AG04449 (cell line): ENCODE results near the gene APH1B.

Experiments used
- CTCF ChIA-PET: fragments of 350-600 bp; formaldehyde crosslinking; extraction: SDS; loops from one replicate; lab custom pipeline; 2021; ENCODE audit warnings: antibody characterized with exemption; lab: Yijun Ruan, JAX
- POLR2A ChIA-PET: fragments of 400-600, 350-600 bp; formaldehyde crosslinking; extraction: SDS; loops from one replicate; lab custom pipeline; 2020; ENCODE audit warnings: antibody characterized with exemption, inconsistent platforms; lab: Yijun Ruan, JAX
- DNase-seq: peaks from one replicate; pipeline ENCODE4 v3.0.0-alpha.2; 2010; ENCODE audit warnings: low read depth, low spot score
- H3K4me3 ChIP-seq: 2 replicates; pipeline ENCODE4 v1.5.1; 2011; ENCODE audit warnings: low read depth, mild to moderate bottlenecking, control low read depth, low read length
- CTCF ChIP-seq: IDR thresholded peaks from one replicate; pipeline ENCODE4 v1.5.1; 2011; ENCODE audit warnings: mild to moderate bottlenecking, moderate library complexity, low read length, control low read depth, inconsistent platforms; ENCODE audit not compliant: insufficient read depth; ENCODE audit errors: missing control alignments

APH1B gene

DNA sequence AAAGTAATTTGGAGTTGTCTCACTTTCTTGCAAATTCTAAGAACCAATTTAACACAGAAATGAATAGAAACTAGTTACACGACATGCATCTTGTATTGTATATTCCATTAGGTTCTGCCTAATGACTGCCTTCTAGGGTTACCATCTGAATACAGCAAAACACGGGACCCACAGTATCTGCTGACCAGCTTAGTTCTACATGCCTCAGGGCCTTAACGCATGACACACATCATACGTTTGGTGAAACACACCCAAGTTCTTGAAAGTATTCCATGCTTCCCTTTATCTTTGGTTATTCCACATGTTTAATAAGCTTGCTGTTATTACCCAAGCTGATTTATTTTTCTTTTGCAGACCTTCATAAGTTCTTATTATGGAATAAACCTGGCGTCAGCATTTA lies 27.9 kb downstream of the APH1B start:
- no peak for TF ChIP-seq CTCF
- ChIA-PET CTCF (no interaction called here), POLR2A (no interaction called here)
- DNase-seq: no peak
- no peak overlapping the region for H3K4me3 ChIP-seq

- TF ChIP-seq CTCF: no peak
- ChIA-PET CTCF (interaction anchor here (0.7 to 3.1 kb wide), 5 partner anchors 8 to 15 kb away, joined by 3 to 8 read pairs (median 3); no protein-coding TSS in a partner anchor), POLR2A (no interaction called here)
- no peak for DNase-seq
- H3K4me3 ChIP-seq: no peak overlapping the region
Observed at GRCh38 chr15:63306492-63307073, 29.2 kb downstream of the APH1B start.

DNA sequence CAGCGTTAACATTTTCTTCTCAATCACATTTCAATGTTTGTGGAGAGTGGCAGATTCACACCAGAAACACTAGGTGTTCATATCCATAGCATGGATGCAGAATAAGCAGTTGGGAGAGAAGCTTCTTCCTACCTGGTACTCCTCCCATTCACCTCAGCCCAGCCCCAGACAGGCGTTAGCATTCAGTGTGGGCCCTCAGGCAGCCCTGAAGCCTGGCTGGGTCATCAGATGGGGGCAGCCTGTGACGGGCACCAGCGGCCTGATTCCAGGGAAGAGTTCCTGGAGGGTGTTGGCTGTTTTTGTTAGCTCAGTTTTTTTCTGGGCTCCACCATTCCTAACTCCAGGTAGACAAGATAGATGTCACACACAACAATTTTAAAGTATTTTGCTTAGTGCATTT lies 31.1 kb downstream of the APH1B start:
- POLR2A ChIA-PET: no interaction called here
- no peak for TF ChIP-seq CTCF
- H3K4me3 ChIP-seq: no peak overlapping the region
- CTCF ChIA-PET: interaction anchor here (1.9 to 3.1 kb wide), 3 partner anchors 14 to 21 kb away, joined by 5 to 8 read pairs (median 6); no protein-coding TSS in a partner anchor
- no peak for DNase-seq

DNA sequence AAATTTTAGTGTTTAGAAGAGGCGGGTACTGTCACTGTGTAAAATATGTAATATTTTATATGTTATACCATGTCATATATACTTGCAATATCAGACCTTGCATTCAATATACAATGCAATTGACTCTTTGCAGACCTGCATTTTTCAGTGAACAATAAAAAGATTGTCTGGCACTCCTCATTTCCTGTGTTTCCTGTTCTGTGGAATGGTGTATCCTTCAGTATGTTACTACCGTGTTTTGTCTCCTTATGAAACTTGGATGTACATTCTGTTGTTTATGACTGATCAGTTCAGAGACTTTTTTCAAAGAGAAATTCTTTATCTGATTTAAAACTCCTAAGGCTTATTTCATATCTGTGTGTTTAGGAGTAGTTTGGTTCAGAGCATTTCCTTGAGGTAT lies 31.5 kb downstream of the APH1B start:
- H3K4me3 ChIP-seq: no peak overlapping the region
- no peak for DNase-seq
- ChIA-PET POLR2A (interaction anchor here (0.6 kb wide), 1 partner anchor 25 kb away, joined by 3 read pairs; no protein-coding TSS in a partner anchor), CTCF (interaction anchor here (2.0 kb wide), 1 partner anchor 21 kb away, joined by 6 read pairs; no protein-coding TSS in a partner anchor)
- TF ChIP-seq CTCF: no peak

DNA sequence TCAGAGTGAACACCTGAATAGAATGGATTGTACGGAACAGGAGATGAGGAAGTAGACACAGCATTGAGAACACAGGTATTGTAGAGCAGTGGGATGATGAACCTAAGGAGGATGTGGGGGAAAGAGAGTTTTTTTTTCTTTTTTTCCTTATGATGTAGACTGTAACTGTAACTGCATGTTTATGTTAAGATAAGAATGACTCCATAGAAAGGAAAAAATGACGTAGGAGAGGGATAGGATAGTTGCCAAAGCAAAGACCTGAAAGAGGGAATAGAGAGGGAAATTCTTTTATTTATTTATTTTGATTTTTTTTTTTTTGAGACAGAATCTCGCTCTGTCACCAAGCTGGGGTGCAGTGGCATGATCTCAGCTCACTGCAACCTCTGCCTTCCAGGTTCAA lies 33.2 kb downstream of the APH1B start:
- no peak overlapping the region for H3K4me3 ChIP-seq
- no peak for TF ChIP-seq CTCF
- CTCF ChIA-PET: no interaction called here
- no peak for DNase-seq
- POLR2A ChIA-PET: no interaction called here

DNA sequence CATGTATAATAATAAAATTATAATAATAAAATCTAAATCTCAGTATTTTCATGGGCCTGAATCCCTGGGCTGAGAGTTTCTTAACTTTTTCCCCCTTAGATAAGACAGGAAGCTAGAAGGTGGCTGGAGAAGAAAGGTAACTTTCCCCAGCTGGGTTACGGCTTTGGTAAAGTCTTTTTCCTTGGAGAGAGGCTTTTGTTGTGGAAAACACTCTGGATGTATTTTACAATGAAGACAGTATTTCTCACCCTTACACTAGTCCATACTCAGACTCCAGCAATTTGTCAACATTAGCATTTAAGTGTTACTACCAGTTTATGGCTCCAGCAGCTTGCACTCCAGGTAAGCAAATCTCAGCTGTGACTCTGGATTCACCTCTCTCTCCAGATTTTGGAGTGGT lies 34.9 kb downstream of the APH1B start:
- no peak for TF ChIP-seq CTCF
- no peak overlapping the region for H3K4me3 ChIP-seq
- POLR2A ChIA-PET: no interaction called here
- CTCF ChIA-PET: interaction anchor here (1.0 to 1.8 kb wide), 3 partner anchors 10 to 92 kb away, joined by 3 to 5 read pairs (median 5); no protein-coding TSS in a partner anchor
- no peak for DNase-seq
